Parathyroid adenoma (tissue), 2 donors: ENCODE results near the gene GABRD.

Source experiments
- H2AFZ ChIP-seq: fragments of 300-600 bp; sonication (generic); one replicate; pipeline ENCODE4 v1.7.0; 2017; ENCODE audit warnings: antibody characterized with exemption, mild to moderate bottlenecking
- H3K27ac ChIP-seq: fragments of 300-600 bp; sonication (generic); one replicate; pipeline ENCODE4 v1.7.0; 2017
- H3K27me3 ChIP-seq: fragments of 300-600 bp; sonication (generic); one replicate; pipeline ENCODE4 v1.7.0; 2017; ENCODE audit warnings: low read length; ENCODE audit not compliant: control insufficient read depth, insufficient read depth
- H3K36me3 ChIP-seq: fragments of 300-600 bp; sonication (generic); one replicate; pipeline ENCODE4 v1.7.0; 2017; ENCODE audit warnings: low read length; ENCODE audit not compliant: control insufficient read depth, insufficient read depth
- H3K4me1 ChIP-seq: fragments of 300-600 bp; sonication (generic); one replicate; pipeline ENCODE4 v1.7.0; 2017; ENCODE audit warnings: control low read depth
- H3K4me2 ChIP-seq: fragments of 300-600 bp; sonication (generic); one replicate; pipeline ENCODE4 v1.7.0; 2017; ENCODE audit warnings: low read length
- H3K4me3 ChIP-seq: fragments of 300-600 bp; sonication (generic); one replicate; pipeline ENCODE4 v1.7.0; 2017; ENCODE audit warnings: low read depth, low read length
- H3K79me2 ChIP-seq: fragments of 300-600 bp; sonication (generic); one replicate; pipeline ENCODE4 v1.7.0; 2017; ENCODE audit warnings: control low read depth
- H3K9ac ChIP-seq: fragments of 300-600 bp; sonication (generic); one replicate; pipeline ENCODE4 v1.7.0; 2017; ENCODE audit warnings: mild to moderate bottlenecking
- H3K9me3 ChIP-seq: fragments of 300-600 bp; sonication (generic); one replicate; pipeline ENCODE4 v1.7.0; 2017; ENCODE audit warnings: low read length; ENCODE audit not compliant: control insufficient read depth
- CTCF ChIP-seq: fragments of 300-600 bp; sonication (generic); IDR thresholded peaks from one replicate; pipeline ENCODE4 v1.7.0; 2017; ENCODE audit warnings: antibody characterized with exemption, mild to moderate bottlenecking
- donor health status: primary hyperparathyroidism.

Gene GABRD

GRCh38 chr1:2030076-2030871, 11.1 kb downstream of the GABRD start:
- Histone ChIP-seq H3K9ac (no peak overlapping the region), H2AFZ (no peak overlapping the region), H3K36me3 (no peaks in the 10 kb centered on the region), H3K4me2 (no peak overlapping the region), H3K27ac (no peak overlapping the region), H3K4me1 (no peaks in the 10 kb centered on the region), H3K4me3 (no peak overlapping the region), H3K9me3 (no peaks in the 10 kb centered on the region), H3K79me2 (no peaks in the 10 kb centered on the region), H3K27me3 (no peaks in the 10 kb centered on the region)
- TF ChIP-seq CTCF, result no peak

- Histone ChIP-seq H3K9me3 (no peaks in the 10 kb centered on the region), H3K4me1 (no peaks in the 10 kb centered on the region), H3K36me3 (no peaks in the 10 kb centered on the region), H3K27me3 (no peaks in the 10 kb centered on the region), H3K27ac (no peak overlapping the region), H3K4me3 (no peak overlapping the region), H3K4me2 (no peak overlapping the region), H3K9ac (no peak overlapping the region), H3K79me2 (no peaks in the 10 kb centered on the region), H2AFZ (no peak overlapping the region)
- TF ChIP-seq CTCF, result no peak
These were observed 12.7 kb downstream of the GABRD start for GRCh38 chr1:2031546-2032540.

- Histone ChIP-seq H3K9ac (no peak overlapping the region), H3K4me1 (no peaks in the 10 kb centered on the region), H3K4me3 (no peak overlapping the region), H3K4me2 (no peak overlapping the region), H3K27me3 (no peaks in the 10 kb centered on the region), H3K36me3 (no peaks in the 10 kb centered on the region), H3K27ac (no peak overlapping the region), H2AFZ (no peak overlapping the region), H3K79me2 (no peaks in the 10 kb centered on the region), H3K9me3 (no peaks in the 10 kb centered on the region)
- TF ChIP-seq CTCF, result no peak
These were observed 13.6 kb downstream of the GABRD start for GRCh38 chr1:2032737-2033136.

GRCh38 chr1:2033165-2033564, 14.0 kb downstream of the GABRD start:
- no peak overlapping the region for H3K4me3 ChIP-seq
- H3K4me1 ChIP-seq, result no peaks in the 10 kb centered on the region
- no peaks in the 10 kb centered on the region for H3K9me3 ChIP-seq
- H3K36me3 ChIP-seq, result no peaks in the 10 kb centered on the region
- no peak overlapping the region for H3K9ac ChIP-seq
- H3K27ac ChIP-seq, result no peak overlapping the region
- no peak for TF ChIP-seq CTCF
- H3K79me2 ChIP-seq, result no peaks in the 10 kb centered on the region
- no peaks in the 10 kb centered on the region for H3K27me3 ChIP-seq
- no peak overlapping the region for H3K4me2 ChIP-seq
- H2AFZ ChIP-seq, result no peak overlapping the region
